Left ventricle myocardium inferior (tissue), 1 donor: ENCODE data around the gene OLIG3. TPM values are rescaled to one million over a fixed set of nuclear protein-coding genes. Genes with fewer than 3 reads are reported as not detected.

ENCODE experiments used
- DNase-seq: peaks from one replicate; pipeline ENCODE4 v3.0.0-alpha.2; 2020
- H3K27ac ChIP-seq: fragments of 200-600 bp; replicated peaks from 2 replicates; pipeline ENCODE4 v1.8.0; 2021
- H3K27me3 ChIP-seq: fragments of 200-600 bp; 2 replicates; pipeline ENCODE4 v1.8.0; 2021; ENCODE audit warnings: low read depth
- H3K36me3 ChIP-seq: fragments of 200-600 bp; 2 replicates; pipeline ENCODE4 v1.8.0; 2021
- H3K4me1 ChIP-seq: fragments of 200-600 bp; 2 replicates; pipeline ENCODE4 v1.8.0; 2021
- H3K4me3 ChIP-seq: fragments of 200-600 bp; 2 replicates; pipeline ENCODE4 v1.8.0; 2021; ENCODE audit warnings: mild to moderate bottlenecking, moderate library complexity
- H3K9me3 ChIP-seq: fragments of 200-600 bp; replicated peaks from 2 replicates; pipeline ENCODE4 v1.8.0; 2021
- intact Hi-C: fragments of 100-400 bp; cut with micrococcal nuclease; formaldehyde crosslinking; loops from one replicate; pipeline ENCODE4 v1.11.0; 2022
- total RNA-seq: library from RNA; stranded (reverse); fragmentation: NEBNext Ultra II Directional; extraction: Animal tissue kit (Norgen Biotek cat#: 25700); gene quantifications from one replicate; pipeline ENCODE4 v1.2.1, GENCODE V29; 2021
- TF ChIP-seq, protein P1 (sequence below): fragments of 200-600 bp; IDR thresholded peaks from 2 replicates; pipeline ENCODE4 v1.8.0; 2021; ENCODE audit warnings: antibody characterized with exemption, mild to moderate bottlenecking, borderline replicate concordance
- donor health status: DM: no; HTN: yes; CAD: no; lungs with severe emphysema.

Gene OLIG3
- total RNA-seq, 1 donor from 2014 or later = not detected

DNA sequence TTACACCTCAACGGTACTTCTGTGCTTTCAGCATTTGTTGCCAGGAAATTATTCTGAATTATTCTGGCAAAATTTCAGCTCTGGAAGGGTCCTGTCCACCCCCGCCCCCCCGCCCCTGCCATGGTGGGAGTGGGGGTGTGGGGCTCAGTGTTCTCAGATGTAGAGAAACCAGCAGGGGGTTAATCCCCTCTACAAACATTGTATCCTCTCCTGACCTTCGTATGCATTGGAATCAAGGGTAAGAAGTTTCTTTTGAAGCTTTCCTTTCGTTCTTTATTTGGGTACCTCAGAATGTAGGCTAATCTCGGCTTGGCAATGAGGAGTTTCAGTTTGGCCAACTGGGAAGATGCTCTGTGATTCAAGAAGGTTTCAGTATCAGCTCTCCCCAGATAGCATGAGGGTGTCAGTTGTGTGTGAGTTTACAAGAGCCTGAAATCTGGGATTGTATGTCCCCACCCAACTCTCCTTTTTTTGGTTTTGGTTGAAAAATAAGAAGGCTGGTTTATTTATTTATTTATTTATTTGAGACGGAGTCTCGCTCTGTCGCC is 25.5 kb upstream of the OLIG3 start:
- Histone ChIP-seq H3K36me3 (no peaks in the 10 kb centered on the region), H3K27me3 (peaks cover 99% of the 10 kb centered on the region), H3K9me3 (no peaks in the 10 kb centered on the region), H3K4me3 (no peak overlapping the region), H3K4me1 (no peaks in the 10 kb centered on the region), H3K27ac (no peak overlapping the region)
- TF ChIP-seq, protein P1, sequence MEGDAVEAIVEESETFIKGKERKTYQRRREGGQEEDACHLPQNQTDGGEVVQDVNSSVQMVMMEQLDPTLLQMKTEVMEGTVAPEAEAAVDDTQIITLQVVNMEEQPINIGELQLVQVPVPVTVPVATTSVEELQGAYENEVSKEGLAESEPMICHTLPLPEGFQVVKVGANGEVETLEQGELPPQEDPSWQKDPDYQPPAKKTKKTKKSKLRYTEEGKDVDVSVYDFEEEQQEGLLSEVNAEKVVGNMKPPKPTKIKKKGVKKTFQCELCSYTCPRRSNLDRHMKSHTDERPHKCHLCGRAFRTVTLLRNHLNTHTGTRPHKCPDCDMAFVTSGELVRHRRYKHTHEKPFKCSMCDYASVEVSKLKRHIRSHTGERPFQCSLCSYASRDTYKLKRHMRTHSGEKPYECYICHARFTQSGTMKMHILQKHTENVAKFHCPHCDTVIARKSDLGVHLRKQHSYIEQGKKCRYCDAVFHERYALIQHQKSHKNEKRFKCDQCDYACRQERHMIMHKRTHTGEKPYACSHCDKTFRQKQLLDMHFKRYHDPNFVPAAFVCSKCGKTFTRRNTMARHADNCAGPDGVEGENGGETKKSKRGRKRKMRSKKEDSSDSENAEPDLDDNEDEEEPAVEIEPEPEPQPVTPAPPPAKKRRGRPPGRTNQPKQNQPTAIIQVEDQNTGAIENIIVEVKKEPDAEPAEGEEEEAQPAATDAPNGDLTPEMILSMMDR = no peak
- no peak for DNase-seq
- intact Hi-C loops = no loop called here

DNA sequence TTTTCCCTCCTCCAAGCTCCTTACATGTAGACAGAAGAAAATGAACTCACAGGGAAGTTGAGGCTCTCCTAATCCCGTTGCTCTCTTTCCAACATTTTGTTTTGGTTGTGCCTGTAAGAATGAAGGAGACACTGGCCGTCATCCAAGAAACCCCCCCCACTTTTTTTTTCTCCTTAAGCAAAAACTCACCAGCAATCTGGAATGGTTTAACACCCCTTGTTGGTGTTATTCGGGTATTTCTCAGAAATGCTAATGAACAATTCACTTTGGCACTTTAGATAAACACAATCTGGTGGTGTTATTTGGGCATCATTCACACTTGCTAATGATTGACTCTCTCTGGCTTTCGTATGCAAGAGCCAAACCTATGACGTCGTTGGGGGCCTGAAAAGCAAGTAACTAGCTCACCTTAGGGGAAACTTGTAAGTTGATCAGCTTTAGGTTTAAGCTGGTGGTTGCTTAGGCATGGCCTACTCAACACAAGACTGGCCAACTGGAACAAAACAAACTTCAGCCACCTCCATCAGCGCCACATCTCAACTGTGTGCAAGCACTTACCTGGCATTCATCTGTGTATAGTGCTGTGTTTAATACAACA is 24.3 kb upstream of the OLIG3 start:
- no peaks in the 10 kb centered on the region for H3K9me3 ChIP-seq
- intact Hi-C loops = no loop called here
- TF ChIP-seq, protein P1 = no peak
- no peak overlapping the region for H3K4me3 ChIP-seq
- no peaks in the 10 kb centered on the region for H3K4me1 ChIP-seq
- DNase-seq = no peak
- no peaks in the 10 kb centered on the region for H3K36me3 ChIP-seq
- peaks cover 99% of the 10 kb centered on the region for H3K27me3 ChIP-seq
- H3K27ac ChIP-seq = no peak overlapping the region

DNA sequence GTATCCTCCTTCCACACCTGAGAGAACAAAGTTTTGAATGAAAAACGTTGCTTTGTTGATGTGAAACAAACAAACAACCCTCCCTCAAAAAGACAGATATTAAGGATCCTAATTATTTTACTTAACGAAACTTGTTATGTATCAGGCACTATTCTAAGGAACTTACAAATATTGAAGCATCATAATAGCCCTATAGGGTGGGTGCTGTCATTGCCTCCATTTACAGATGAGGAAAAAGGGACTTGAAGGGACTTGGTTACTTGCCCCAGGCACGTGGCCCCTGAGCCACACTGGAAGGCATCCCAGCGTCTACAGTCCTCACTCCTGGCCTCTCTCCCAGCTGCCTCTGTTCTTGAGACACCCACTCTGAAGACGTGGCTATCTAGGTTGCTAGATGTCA is 20.2 kb upstream of the OLIG3 start:
- intact Hi-C loops = no loop called here
- Histone ChIP-seq H3K4me1 (no peaks in the 10 kb centered on the region), H3K27me3 (peaks cover 100% of the 10 kb centered on the region), H3K27ac (no peak overlapping the region), H3K36me3 (no peaks in the 10 kb centered on the region), H3K9me3 (peaks cover 27% of the 10 kb centered on the region), H3K4me3 (no peak overlapping the region)
- TF ChIP-seq, protein P1 = no peak
- DNase-seq = no peak

DNA sequence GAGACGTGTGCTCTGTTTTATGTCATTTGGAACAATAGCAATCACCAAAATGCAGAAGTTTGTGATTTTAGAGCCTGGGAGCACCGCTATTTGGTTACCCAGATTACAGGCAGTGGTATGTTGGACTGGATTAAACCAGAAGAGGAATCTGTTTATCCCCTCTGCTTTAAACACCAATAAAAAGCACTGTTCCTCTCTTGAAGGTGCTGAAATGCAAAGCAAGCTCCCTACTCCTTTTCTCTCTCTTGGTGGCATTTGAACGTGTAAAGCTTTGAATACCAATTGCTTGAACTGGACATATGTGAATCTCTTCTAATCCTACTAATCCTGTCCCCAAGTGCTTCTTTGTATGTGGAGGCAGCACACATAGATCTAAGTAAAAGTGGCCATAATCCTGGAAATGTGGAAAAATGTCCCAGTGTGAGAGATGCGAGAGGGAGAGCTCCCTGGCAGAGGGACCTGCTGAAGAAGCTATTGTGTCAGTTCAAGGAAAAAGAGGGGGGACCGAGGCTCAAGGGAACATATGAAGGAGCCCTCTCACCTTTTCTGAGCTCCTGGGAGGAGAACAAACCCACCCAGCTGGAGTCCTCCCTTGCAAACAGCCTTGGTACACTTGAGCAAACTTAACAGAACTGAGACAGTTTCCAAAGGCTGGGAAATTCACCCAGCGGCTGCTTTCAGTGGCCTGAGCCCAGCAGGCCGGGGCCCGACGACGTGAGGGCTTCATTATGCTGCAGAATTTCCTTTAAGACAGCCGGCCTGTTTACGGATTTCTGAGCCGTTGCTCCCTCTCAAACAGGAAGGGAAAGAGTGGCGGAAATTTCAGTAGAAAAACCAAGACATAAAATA is 18.8 kb upstream of the OLIG3 start:
- Histone ChIP-seq H3K4me3 (no peak overlapping the region), H3K4me1 (no peaks in the 10 kb centered on the region), H3K27me3 (peaks cover 99% of the 10 kb centered on the region), H3K36me3 (no peaks in the 10 kb centered on the region), H3K9me3 (peaks cover 27% of the 10 kb centered on the region), H3K27ac (no peak overlapping the region)
- TF ChIP-seq, protein P1 = no peak
- DNase-seq = no peak
- intact Hi-C loops = no loop called here

DNA sequence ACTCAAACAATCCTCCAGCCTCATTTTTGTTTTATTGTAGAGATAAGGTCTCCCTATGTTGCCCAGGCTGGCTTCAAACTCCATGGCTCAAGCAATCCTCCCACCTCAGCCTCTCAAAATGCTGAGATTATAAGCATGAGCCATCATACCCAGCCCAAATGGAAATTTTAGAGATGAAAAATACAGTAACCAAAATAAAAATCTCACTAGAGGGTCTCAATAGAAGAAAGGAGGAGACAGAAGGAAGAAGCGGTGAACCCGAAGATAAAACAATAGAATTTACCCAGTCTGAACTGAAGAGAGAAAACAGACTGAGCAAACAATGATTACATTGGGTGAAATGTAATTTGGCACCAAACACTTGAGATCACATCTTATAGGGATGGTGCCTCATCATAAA is 16.7 kb upstream of the OLIG3 start:
- H3K9me3 ChIP-seq = peaks cover 27% of the 10 kb centered on the region
- H3K27ac ChIP-seq = no peak overlapping the region
- DNase-seq = no peak
- no peak overlapping the region for H3K4me3 ChIP-seq
- H3K27me3 ChIP-seq = peaks cover 99% of the 10 kb centered on the region
- intact Hi-C loops = no loop called here
- TF ChIP-seq, protein P1 = no peak
- H3K4me1 ChIP-seq = no peaks in the 10 kb centered on the region
- no peaks in the 10 kb centered on the region for H3K36me3 ChIP-seq
